ENCODE data around the gene ZFP3. TPM values are rescaled to one million over a fixed set of nuclear protein-coding genes. Genes with fewer than 3 reads are reported as not detected.
"Not testable (repeated sequence)": the region's sequence is repeated elsewhere in the genome, so short reads cannot be mapped to it uniquely, and the experiment has no call there.

Gene ZFP3
- total RNA-seq = 12.6 TPM
- long read RNA-seq, full-length matches to known transcripts = 9 of 24 reads
- long read RNA-seq, partial matches to known transcripts = 0 of 24 reads
- long read RNA-seq, other reads (novel, unspliced or antisense) = 15 of 24 reads

DNA sequence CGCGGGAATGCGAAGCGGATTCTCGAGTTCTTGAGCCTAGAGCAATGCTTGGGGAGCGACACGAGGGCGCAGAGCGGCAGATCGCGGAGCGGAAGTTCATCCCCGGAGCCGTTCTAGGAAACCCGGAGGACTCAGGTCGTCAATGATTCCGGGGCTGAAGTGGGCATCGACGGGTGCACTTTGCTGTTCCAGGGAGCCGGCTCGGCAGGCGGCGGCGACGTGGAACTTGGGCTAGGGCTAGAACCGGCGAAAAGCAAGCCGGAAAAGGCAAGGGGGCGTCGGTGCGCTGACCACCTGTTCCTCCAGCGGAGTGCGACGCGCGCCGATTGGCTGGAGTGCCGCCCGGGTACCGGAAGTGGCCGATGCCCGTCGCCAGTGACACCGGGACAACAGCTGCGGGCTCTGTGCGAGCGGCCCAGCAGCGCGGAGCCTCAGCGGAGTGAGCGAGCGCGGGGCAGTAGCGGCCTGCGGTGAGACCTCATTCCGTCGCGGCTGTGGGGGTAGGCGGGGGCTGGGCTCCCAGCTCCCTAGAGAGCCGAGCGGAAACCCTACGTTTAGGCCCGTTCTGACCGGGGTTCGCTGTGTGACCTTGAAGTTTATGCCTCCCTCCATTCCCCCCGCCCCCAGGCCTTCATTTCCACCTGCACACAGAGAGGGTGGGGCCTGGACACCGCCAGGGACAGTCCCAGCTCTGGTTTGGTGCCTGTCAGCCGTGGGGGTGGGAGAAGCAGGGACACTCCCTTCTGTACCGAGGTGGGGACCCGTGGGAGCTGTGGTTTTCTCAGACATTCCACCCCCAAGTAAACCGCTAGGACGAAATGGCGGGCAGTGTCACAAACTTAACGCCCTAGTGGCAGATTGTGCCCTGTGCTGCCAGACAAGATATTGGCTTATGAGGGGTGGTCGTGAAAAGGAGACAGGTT is at the start of gene ZFP3:
Gene ZFP3 (plus strand): TSS at position 362 of the 923 bp plus-strand sequence. CDS start 13,038 bp downstream, outside the sequence.
- intact Hi-C loops (cut with DNase I) = loop anchor here (2.0 kb wide), 1 partner anchor 32 kb away; the partner anchor contains the start of gene ZNF232
- DNase-seq (ENCODE audit: low spot score) = peak; percentile 93

- DNase-seq (ENCODE audit: low spot score); intact Hi-C loops (cut with DNase I): not testable (repeated sequence)
Measured at GRCh38 chr17:5030168-5030567, 48.1 kb upstream of the ZFP3 start.

- peak; percentile 89 for DNase-seq (ENCODE audit: low spot score)
- intact Hi-C loops (cut with DNase I) = no loop called here
Measured at GRCh38 chr17:5031365-5032082, 46.7 kb upstream of the ZFP3 start.

DNA sequence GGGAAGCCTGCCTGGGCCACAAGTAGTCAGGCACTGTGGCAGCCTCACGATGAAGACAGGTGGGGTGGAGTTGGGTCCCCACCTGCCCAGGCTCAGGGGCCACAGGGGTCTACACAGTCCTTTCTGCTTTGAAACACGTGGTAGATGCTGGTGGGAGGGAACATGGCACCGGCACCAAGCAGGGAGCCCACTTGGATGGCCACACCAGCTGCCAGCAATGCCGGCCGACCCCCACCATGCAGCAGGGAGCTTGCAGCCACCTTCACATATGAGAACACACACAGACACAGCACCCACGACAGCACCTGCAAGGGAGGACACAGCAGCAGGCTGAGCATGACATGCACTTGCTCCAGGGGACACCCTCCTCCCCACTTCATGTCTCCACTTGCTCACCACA is 45.4 kb upstream of the ZFP3 start:
- DNase-seq (ENCODE audit: low spot score) = no peak
- intact Hi-C loops (cut with DNase I) = no loop called here

GRCh38 chr17:5033352-5034015 is 44.8 kb upstream of the ZFP3 start:
- DNase-seq (ENCODE audit: low spot score) = no peak
- intact Hi-C loops (cut with DNase I) = no loop called here

DNA sequence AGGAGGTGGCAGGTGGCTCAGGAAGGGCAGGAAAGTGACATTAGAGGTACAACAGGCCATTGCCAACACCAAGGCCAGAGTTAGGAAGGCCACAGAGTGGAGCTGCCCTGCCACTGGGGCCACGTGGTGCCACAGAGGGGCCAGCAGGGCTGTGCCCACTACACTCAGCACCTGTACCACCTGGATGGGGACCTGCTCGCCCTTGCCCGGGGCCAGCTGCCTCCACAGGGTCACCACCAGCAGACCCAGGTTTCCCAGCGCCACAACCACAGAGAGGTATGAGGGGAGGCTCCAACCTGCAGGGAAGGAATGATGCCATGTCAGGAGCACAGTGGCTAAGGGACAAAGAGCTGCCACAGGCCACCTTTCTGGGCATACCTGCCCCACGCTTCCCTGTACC is 44.2 kb upstream of the ZFP3 start:
- DNase-seq (ENCODE audit: low spot score) = no peak
- intact Hi-C loops (cut with DNase I) = no loop called here

GRCh38 chr17:5034651-5035050 is 43.6 kb upstream of the ZFP3 start:
- intact Hi-C loops (cut with DNase I) = no loop called here
- no peak for DNase-seq (ENCODE audit: low spot score)

DNA sequence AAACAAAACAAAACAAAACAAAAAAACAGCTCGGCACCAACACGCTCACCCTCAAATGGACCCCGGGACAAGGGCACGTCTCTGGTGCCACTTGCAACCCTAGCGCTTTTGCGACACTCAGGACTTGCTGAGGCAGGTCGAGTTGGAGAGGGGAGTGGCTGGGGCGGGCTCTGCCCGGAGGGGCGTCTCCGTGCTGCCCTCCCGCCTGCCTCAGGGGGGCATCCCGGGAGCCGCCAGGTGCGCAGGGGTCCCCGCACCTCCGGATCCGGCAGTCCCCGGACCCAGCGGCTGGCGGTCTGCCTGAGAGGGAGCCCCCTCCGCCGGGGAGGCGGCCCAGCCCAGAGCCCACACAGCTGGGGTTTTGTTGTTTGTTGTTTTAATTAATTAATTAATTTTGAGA is 43.0 kb upstream of the ZFP3 start, which contains the start of gene SLC52A1:
Gene SLC52A1 (minus strand): TSS at position 112 of the 400 bp plus-strand sequence. CDS start 820 bp downstream, outside the sequence.
- no peak for DNase-seq (ENCODE audit: low spot score)
- intact Hi-C loops (cut with DNase I) = no loop called here

DNA sequence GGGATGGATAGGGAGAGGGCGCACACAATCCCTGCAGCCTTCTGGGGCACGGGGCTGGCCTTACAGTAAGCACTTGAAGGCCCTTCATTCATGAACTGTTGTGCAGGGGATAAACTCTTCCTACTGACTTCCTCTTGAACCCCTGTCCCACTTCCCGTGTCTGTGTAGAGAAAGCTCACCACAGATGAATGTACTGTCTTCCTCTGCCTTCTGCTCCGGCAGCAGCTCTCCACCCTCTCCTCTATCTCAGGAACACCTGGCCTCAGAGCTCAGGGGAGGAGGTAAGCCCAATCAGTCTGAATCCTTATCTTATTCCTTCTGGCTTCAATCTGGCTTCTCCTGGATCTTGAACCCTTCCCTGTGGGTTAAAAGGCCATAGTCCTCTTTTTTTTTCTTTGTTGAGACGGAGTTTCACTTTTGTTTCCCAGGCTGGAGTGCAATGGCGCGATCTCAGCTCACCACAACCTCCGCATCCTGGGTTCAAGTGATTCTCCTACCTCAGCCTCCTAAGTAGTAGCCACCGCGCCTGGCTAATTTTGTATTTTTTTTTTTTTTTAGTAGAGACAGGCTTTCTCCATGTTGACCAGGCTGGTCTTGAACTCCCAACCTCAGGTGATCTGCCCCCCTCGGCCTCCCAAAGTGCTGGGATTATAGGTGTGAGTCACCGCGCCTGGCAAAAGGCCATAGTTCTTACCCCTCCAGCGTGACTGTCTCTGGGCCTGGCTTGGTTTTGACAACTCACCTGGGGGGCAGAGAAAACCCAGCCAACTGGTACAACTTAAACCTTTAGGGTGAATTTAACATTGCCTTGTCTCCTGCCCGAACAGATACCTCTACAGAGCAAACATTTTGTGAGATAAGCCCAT is 35.9 kb upstream of the ZFP3 start:
- no peak for DNase-seq (ENCODE audit: low spot score)
- intact Hi-C loops (cut with DNase I) = no loop called here

- intact Hi-C loops (cut with DNase I) = no loop called here
- DNase-seq (ENCODE audit: low spot score) = no peak
Measured at GRCh38 chr17:5043524-5043923, 34.7 kb upstream of the ZFP3 start.

DNA sequence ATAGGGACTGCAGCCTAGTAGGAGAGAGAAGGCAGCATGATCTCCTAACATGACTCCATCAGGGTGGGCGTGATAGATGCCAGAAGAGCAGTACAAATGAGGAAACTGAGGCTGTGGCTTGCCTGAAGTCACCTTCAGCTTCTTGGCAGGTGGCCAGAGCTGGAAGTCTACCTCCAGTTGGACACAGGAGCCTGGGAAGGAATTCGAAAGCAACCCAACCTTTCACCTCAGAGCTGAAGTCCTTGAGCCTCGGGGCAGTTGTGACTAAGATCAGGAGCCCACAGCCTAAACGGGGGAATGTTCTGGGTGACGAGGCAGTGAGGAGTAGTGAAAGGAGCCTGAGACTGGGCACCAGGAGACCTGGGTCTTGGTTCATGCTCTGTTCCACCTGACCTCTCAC is 33.6 kb upstream of the ZFP3 start:
- no peak for DNase-seq (ENCODE audit: low spot score)
- intact Hi-C loops (cut with DNase I) = no loop called here

- no peak for DNase-seq (ENCODE audit: low spot score)
- intact Hi-C loops (cut with DNase I) = no loop called here
Measured at GRCh38 chr17:5045496-5045895, 32.8 kb upstream of the ZFP3 start.

DNA sequence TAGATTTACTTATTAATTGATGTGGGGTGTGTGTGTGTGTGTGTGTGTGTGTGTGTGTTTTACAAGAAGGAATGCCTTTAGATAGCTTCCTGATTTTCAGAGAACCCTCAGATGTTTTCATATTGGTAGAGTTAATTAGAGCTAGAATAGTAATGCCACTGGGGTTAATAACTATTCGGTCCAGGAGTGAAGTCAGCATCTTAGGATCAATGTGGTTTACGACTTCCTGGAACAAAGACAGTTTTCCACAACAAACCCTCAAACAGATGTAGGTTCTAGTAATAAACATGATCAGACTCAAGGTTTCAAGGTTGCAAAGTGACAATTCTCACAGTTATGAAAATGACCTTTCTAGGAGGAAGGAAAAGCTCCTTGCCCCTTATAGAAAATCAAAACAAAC is 30.8 kb upstream of the ZFP3 start:
- no peak for DNase-seq (ENCODE audit: low spot score)
- intact Hi-C loops (cut with DNase I) = no loop called here

DNA sequence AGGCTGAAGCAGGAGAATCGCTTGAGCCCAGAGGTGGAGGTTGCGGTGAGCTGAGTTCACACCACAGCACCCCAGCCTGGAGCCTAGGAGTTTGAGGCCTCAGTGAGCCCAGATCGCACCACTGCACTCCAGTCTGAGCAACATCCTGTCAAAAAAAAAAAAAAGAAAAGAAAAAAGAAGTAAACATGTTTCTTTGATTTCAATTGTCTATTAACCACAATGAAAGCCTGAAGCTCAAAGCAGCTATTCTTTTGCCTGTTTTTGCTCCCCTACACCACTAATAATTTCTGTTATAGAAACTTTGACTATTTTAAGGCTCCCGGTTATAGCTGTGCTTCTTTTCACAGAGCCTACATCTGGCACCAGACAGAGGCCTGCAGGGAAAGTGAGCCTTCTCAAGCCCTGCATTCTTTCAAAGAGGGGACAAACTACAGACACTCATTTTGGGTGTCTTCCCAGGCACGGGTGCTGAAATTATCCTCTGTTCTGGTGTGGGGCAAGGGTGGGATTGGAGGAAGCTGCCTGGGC is 28.9 kb upstream of the ZFP3 start:
- intact Hi-C loops (cut with DNase I) = no loop called here
- DNase-seq (ENCODE audit: low spot score) = no peak

DNA sequence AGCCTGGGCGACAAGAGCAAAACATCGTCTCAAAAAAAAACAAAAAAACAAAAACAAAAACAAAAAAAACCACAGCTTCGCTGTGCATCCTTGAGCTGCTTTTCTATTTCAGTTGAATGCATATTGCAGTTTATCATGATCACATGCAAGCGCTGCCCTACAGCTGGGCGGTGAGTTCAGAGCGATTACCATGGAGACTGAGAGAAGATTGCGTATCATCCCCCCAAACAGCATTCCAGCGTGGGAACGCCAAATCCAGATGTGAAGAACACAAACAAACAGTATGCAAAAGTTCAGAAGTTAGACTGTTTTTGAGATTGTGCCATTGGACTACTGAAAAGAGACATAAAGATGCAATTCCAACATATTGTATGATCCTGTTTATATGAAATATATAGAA is 28.0 kb upstream of the ZFP3 start:
- intact Hi-C loops (cut with DNase I) = no loop called here
- no peak for DNase-seq (ENCODE audit: low spot score)

GRCh38 chr17:5055543-5055942 is 22.7 kb upstream of the ZFP3 start:
- intact Hi-C loops (cut with DNase I) = no loop called here
- no peak for DNase-seq (ENCODE audit: low spot score)

DNA sequence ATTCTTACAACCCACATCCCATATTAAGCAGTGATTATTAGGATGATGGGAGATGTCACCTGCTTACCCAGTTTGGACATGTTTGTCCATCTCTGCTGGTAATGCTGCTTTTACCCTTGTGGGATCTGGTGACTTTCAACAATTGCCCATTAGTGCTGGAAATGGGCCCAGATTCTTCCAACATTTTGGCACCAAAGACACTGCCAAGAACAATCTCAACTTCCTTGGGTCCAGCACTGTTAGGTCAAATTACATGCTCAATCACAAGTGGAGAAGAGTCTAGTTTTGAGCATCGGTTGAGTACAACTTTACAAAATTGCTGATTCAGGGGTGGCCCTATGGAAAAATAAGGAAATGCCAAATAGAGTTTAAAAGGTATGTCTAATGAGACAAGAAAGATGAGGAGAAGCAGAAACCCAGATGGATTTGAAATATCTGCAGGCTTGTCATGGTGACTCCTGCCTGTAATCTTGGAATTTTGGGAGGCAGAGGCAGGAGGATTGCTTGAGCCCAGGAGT is 13.0 kb upstream of the ZFP3 start:
- intact Hi-C loops (cut with DNase I) = no loop called here
- DNase-seq (ENCODE audit: low spot score) = no peak

- intact Hi-C loops (cut with DNase I) = no loop called here
- DNase-seq (ENCODE audit: low spot score) = no peak
Measured at GRCh38 chr17:5068236-5068635, 10.0 kb upstream of the ZFP3 start.

GRCh38 chr17:5069724-5070123 is 8.5 kb upstream of the ZFP3 start:
- no peak for DNase-seq (ENCODE audit: low spot score)
- intact Hi-C loops (cut with DNase I) = no loop called here
